GM12878 (cell line): ENCODE data around the gene CLEC2A. TPM values are rescaled to one million over a fixed set of nuclear protein-coding genes. Genes with fewer than 3 reads are reported as not detected.

ENCODE experiments used
- ATAC-seq: fragments of 200-7000 bp; cut with Tn5 transposase; 3 replicates; pipeline ENCODE4 v1.9.1; 2020; ENCODE audit warnings: mild to moderate bottlenecking, moderate library complexity
- BruUV-seq: library from RNA; stranded (reverse); fragments of 400-500 nt; replicated peaks from 2 replicates; lab custom pipeline; 2021; lab: Mats Ljungman, UMichigan
- CTCF ChIA-PET: fragments of 300-600 bp; sonication (Branson Sonifier 250); formaldehyde crosslinking; extraction: SDS; loops from one replicate; lab custom pipeline; 2021; ENCODE audit warnings: inconsistent platforms; lab: Yijun Ruan, JAX
- POLR2A ChIA-PET: fragments of 350-600 bp; formaldehyde crosslinking; extraction: SDS; loops from one replicate; lab custom pipeline; 2021; ENCODE audit warnings: inconsistent platforms; lab: Charles Lee
- RAD21 ChIA-PET: fragments of 300-600 bp; sonication (Branson Sonifier 250); formaldehyde crosslinking; loops from one replicate; lab custom pipeline; 2023; ENCODE audit warnings: antibody characterized with exemption; ENCODE audit not compliant: unreplicated experiment; lab: Charles Lee
- SMC1A ChIA-PET: fragments of 300-600 bp; sonication (Branson Sonifier 250); formaldehyde crosslinking; loops from one replicate; lab custom pipeline; 2023; ENCODE audit not compliant: unreplicated experiment, uncharacterized antibody; lab: Charles Lee
- DNase-seq: peaks from one replicate; pipeline ENCODE4 v3.0.0-alpha.2; 2011; ENCODE audit warnings: low read depth, low spot score
- FAIRE-seq: peaks from 3 replicates; lab custom pipeline; 2011; peaks lifted over from hg19 to GRCh38; lab: Jason Lieb, UNC
- H2AFZ ChIP-seq: 2 replicates; pipeline ENCODE4 v1.6.0; 2011; ENCODE audit warnings: low read depth, low read length, control low read depth; ENCODE audit not compliant: control insufficient read depth
- H3K27ac ChIP-seq: 2 replicates; pipeline ENCODE4 v1.5.1; 2011; ENCODE audit warnings: control low read depth; ENCODE audit not compliant: control insufficient read depth, insufficient read depth
- H3K27me3 ChIP-seq, 2 experiments: replicated peaks in 1 of 2; 2 replicates each; pipeline versions ENCODE4 v1.6.0 to v1.6.1; 2011; ENCODE audit warnings: low read length in 1 of 2; ENCODE audit not compliant: control insufficient read depth in 2 of 2, insufficient read depth in 2 of 2
- H3K36me3 ChIP-seq, 2 experiments: 2 replicates each; pipeline ENCODE4 v1.5.1; 2011; ENCODE audit warnings: low read length in 1 of 2; ENCODE audit not compliant: control insufficient read depth in 2 of 2, insufficient read depth in 2 of 2
- H3K4me1 ChIP-seq: 2 replicates; pipeline ENCODE4 v1.6.1; 2011; ENCODE audit warnings: mild to moderate bottlenecking, low read length, moderate library complexity, mixed read lengths; ENCODE audit not compliant: control insufficient read depth, insufficient read depth
- H3K4me2 ChIP-seq: 2 replicates; pipeline ENCODE4 v1.6.0; 2011; ENCODE audit warnings: control low read depth; ENCODE audit not compliant: control insufficient read depth, insufficient read depth
- H3K4me3 ChIP-seq: fragments of 200-600 bp; sonication (generic); 2 replicates; pipeline ENCODE4 v1.5.1; 2016
- H3K79me2 ChIP-seq: 2 replicates; pipeline ENCODE4 v1.6.0; 2011; ENCODE audit warnings: low read length; ENCODE audit not compliant: control insufficient read depth, insufficient read depth
- H3K9ac ChIP-seq: 2 replicates; pipeline ENCODE4 v1.8.0; 2011; ENCODE audit warnings: low read length, control low read depth, mixed read lengths; ENCODE audit not compliant: control insufficient read depth, insufficient read depth
- H3K9me3 ChIP-seq: replicated peaks from 3 replicates; pipeline ENCODE4 v1.5.1; 2011; ENCODE audit warnings: mild to moderate bottlenecking, low read length; ENCODE audit not compliant: control insufficient read depth, insufficient read depth
- H4K20me1 ChIP-seq: 2 replicates; pipeline ENCODE4 v1.6.0; 2011; ENCODE audit not compliant: control insufficient read depth, insufficient read depth
- CBFB ChIP-seq: IDR thresholded peaks from 2 replicates; pipeline ENCODE4 v1.6.1; 2016; ENCODE audit warnings: antibody characterized with exemption, low read depth
- FOXM1 ChIP-seq: IDR thresholded peaks from 2 replicates; pipeline ENCODE4 v1.6.1; 2012; ENCODE audit warnings: low read depth, mild to moderate bottlenecking, inconsistent platforms, low read length, moderate library complexity
- IRF5 ChIP-seq: fragments of 450-650 bp; IDR thresholded peaks from 2 replicates; pipeline ENCODE4 v1.6.1; 2017; ENCODE audit warnings: borderline replicate concordance
- NBN ChIP-seq: fragments of 450-650 bp; IDR thresholded peaks from 2 replicates; pipeline ENCODE4 v1.6.1; 2016
- NFYB ChIP-seq: IDR thresholded peaks from 2 replicates; pipeline ENCODE4 v1.6.1; 2011; ENCODE audit warnings: low read depth, mild to moderate bottlenecking, low read length, improper control_type of control experiment, moderate library complexity; ENCODE audit not compliant: insufficient read depth
- POLR2A ChIP-seq: IDR thresholded peaks from 2 replicates; pipeline ENCODE4 v1.6.1; 2011; ENCODE audit warnings: low read depth, mild to moderate bottlenecking, low read length
- POLR2AphosphoS2 ChIP-seq: IDR thresholded peaks from 2 replicates; pipeline ENCODE4 v1.6.1; 2011; ENCODE audit warnings: low read depth, mild to moderate bottlenecking, low read length, improper control_type of control experiment, moderate library complexity
- RUNX3 ChIP-seq: IDR thresholded peaks from 2 replicates; pipeline ENCODE4 v1.6.1; 2012; ENCODE audit warnings: low read length, inconsistent platforms
- SREBF1 ChIP-seq: IDR thresholded peaks from 2 replicates; pipeline ENCODE4 v1.6.1; 2012; ENCODE audit warnings: mild to moderate bottlenecking, low read length
- TAF1 ChIP-seq: IDR thresholded peaks from 2 replicates; pipeline ENCODE4 v1.6.1; 2011; ENCODE audit warnings: mild to moderate bottlenecking, low read depth, low read length, borderline replicate concordance
- WGBS: methylation state at CpG from one replicate; pipeline ENCODE4 v1.1.6; 2016; ENCODE audit warnings: low lambda C conversion rate; ENCODE audit not compliant: insufficient replicate concordance, insufficient coverage; ENCODE audit errors: missing lambda C conversion rate; 5-methylcytosine and 5-hydroxymethylcytosine counted together
- in situ Hi-C: fragments of 300-500 bp; cut with MboI; formaldehyde crosslinking; loops from 9 replicates; pipeline ENCODE4 v1.14.3; 2018; ENCODE audit warnings: mixed read lengths
- intact Hi-C: fragments of 100-400 bp; cut with micrococcal nuclease; formaldehyde crosslinking; loops from one replicate; pipeline ENCODE4 v1.14.2; 2022; ENCODE audit not compliant: unreplicated experiment
- polyA plus RNA-seq, 11 experiments: library from polyadenylated mRNA; depleted of rRNA in 4 of 11; unstranded in 6 of 11; stranded (reverse) in 5 of 11; fragments of >200 nt; fragmentation: Nextera tagmentation in 4 of 11; fragmentation: Illumina TruSeq in 1 of 11; extraction: Ambion mirVana in 4 of 11; extraction: Trizol in 1 of 11; gene quantifications; 1 replicate in 1 of 11; 2 replicates in 10 of 11; pipeline versions ENCODE4 v1.2.1 to v1.2.3, GENCODE V29; 2011 to 2016; ENCODE audit warnings: inconsistent platforms in 2 of 11, missing spikeins in 2 of 11, low read depth in 1 of 11
- total RNA-seq, 4 experiments: library from RNA; depleted of rRNA in 3 of 4; stranded (reverse); fragments of >200 nt in 3 of 4; fragmentation: Illumina TruSeq in 1 of 4; extraction: Trizol in 1 of 4; gene quantifications; 2 replicates each; pipeline versions ENCODE4 v1.2.1 to v1.2.3, GENCODE V29; 2013 to 2021
- TF ChIP-seq, protein P1 (sequence below): IDR thresholded peaks from 2 replicates; pipeline ENCODE4 v1.6.1; 2011; ENCODE audit warnings: low read depth, mild to moderate bottlenecking, low read length, moderate library complexity, borderline replicate concordance; ENCODE audit errors: extremely low read depth
- TF ChIP-seq, protein P2 (sequence below): fragments of 450-650 bp; IDR thresholded peaks from 2 replicates; pipeline ENCODE4 v1.6.1; 2017; ENCODE audit warnings: mild to moderate bottlenecking, low read depth, inconsistent platforms; ENCODE audit not compliant: poor library complexity, severe bottlenecking

The CLEC2A gene
- total and polyA plus RNA-seq, 10 of the 15 experiments (the other 5 are each of a cell fraction or from before 2014, with no cell fraction given) = not detected

- intact Hi-C loops (loop anchor here (5.0 kb wide), 1 partner anchor 115 kb away; no protein-coding TSS in a partner anchor), in situ Hi-C loops (no loop called here)
- Histone ChIP-seq H4K20me1 (no peaks in the 10 kb centered on the region), H3K79me2 (peaks cover 12% of the 10 kb centered on the region), H3K4me3 (peak overlapping the region; percentile 51), H3K4me2 (no peak overlapping the region), H3K9ac (no peak overlapping the region), H3K36me3 (no peaks in the 10 kb centered on the region), H3K27me3 (no peaks in the 10 kb centered on the region), H3K4me1 (no peaks in the 10 kb centered on the region), H3K27ac (peak overlapping the region; percentile 4; the same call in 1 of the 2 replicates), H2AFZ (no peak overlapping the region), H3K9me3 (no peaks in the 10 kb centered on the region; the same call in 2 of the 3 replicates)
- DNase-seq (no peak), ATAC-seq (no peak), FAIRE-seq (peak; percentile 18)
- no TSS peak for BruUV-seq
- 39% methylated on average over 4 of the region's 4 CpGs for WGBS
- SMC1A ChIA-PET = interaction anchor here (1.0 to 2.5 kb wide), 11 partner anchors 10 to 125 kb away, joined by 3 to 13 read pairs (median 3); partner anchors contain the start of gene CD69
- RAD21 ChIA-PET = interaction anchor here (1.0 to 1.6 kb wide), 4 partner anchors 70 to 117 kb away, joined by 3 to 6 read pairs (median 4); partner anchors contain the start of gene CD69
- TF ChIP-seq RUNX3 = no peak
- TF ChIP-seq IRF5 = no peak
- no peak for TF ChIP-seq SREBF1
- CTCF ChIA-PET = interaction anchor here (1.2 to 3.1 kb wide), 2 partner anchors 52 to 117 kb away, joined by 3 to 7 read pairs; no protein-coding TSS in a partner anchor
- POLR2A ChIA-PET = interaction anchor here (0.8 kb wide), 1 partner anchor 101 kb away, joined by 3 read pairs; no protein-coding TSS in a partner anchor
Measured at GRCh38 chr12:9867531-9867930, 64.6 kb downstream of the CLEC2A start.

DNA sequence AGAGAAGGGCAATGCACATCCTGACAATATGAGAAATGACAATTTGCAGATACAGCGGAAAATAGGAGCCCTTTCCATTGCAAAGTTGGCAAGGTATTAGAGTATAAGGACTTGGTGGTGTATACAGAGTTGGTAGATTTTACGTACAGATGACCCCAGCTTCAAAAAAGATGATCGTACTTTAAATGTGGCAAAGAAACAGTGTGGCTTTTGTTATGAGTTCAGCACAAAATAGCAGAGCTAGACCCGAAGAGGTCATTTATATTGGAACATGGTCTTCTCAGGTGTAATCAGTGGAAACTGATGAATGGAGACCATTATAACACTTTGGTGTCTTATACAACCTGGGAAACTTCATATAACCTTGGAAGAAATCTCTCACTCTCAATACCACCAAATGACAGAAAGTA is 65.3 kb downstream of the CLEC2A start:
- Histone ChIP-seq H3K79me2 (peaks cover 12% of the 10 kb centered on the region), H2AFZ (peak overlapping the region; percentile 5; the same call in 1 of the 2 replicates), H3K4me3 (peak overlapping the region; percentile 51), H3K4me2 (peak overlapping the region; percentile 67), H3K27me3 (no peaks in the 10 kb centered on the region), H3K9me3 (no peaks in the 10 kb centered on the region; the same call in 2 of the 3 replicates), H3K27ac (peak overlapping the region; percentile 51; the same call in 1 of the 2 replicates), H3K36me3 (no peaks in the 10 kb centered on the region), H4K20me1 (no peaks in the 10 kb centered on the region), H3K9ac (no peak overlapping the region), H3K4me1 (no peaks in the 10 kb centered on the region)
- 4% methylated on average over 4 of the region's 4 CpGs for WGBS
- in situ Hi-C loops = no loop called here
- peak; percentile 39 for ATAC-seq
- no TSS peak for BruUV-seq
- DNase-seq = no peak
- SMC1A ChIA-PET = interaction anchor here (1.0 to 2.5 kb wide), 10 partner anchors 44 to 124 kb away, joined by 3 to 13 read pairs (median 4); partner anchors contain the start of gene CD69
- RAD21 ChIA-PET = interaction anchor here (1.0 to 1.6 kb wide), 4 partner anchors 69 to 116 kb away, joined by 3 to 4 read pairs (median 3); partner anchors contain the start of gene CD69
- CTCF ChIA-PET = interaction anchor here (1.2 to 3.1 kb wide), 3 partner anchors 52 to 116 kb away, joined by 3 to 7 read pairs (median 3); no protein-coding TSS in a partner anchor
- POLR2A ChIA-PET = no interaction called here
- peak; percentile 73 for FAIRE-seq
- intact Hi-C loops = loop anchor here (5.0 kb wide), 1 partner anchor 115 kb away; no protein-coding TSS in a partner anchor
- no peak for TF ChIP-seq TAF1
- no peak for TF ChIP-seq CBFB
- TF ChIP-seq NBN = no peak
- TF ChIP-seq, protein P1, sequence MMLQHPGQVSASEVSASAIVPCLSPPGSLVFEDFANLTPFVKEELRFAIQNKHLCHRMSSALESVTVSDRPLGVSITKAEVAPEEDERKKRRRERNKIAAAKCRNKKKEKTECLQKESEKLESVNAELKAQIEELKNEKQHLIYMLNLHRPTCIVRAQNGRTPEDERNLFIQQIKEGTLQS = no peak
- TF ChIP-seq, protein P2, sequence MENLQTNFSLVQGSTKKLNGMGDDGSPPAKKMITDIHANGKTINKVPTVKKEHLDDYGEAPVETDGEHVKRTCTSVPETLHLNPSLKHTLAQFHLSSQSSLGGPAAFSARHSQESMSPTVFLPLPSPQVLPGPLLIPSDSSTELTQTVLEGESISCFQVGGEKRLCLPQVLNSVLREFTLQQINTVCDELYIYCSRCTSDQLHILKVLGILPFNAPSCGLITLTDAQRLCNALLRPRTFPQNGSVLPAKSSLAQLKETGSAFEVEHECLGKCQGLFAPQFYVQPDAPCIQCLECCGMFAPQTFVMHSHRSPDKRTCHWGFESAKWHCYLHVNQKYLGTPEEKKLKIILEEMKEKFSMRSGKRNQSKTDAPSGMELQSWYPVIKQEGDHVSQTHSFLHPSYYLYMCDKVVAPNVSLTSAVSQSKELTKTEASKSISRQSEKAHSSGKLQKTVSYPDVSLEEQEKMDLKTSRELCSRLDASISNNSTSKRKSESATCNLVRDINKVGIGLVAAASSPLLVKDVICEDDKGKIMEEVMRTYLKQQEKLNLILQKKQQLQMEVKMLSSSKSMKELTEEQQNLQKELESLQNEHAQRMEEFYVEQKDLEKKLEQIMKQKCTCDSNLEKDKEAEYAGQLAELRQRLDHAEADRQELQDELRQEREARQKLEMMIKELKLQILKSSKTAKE = no peak
- TF ChIP-seq FOXM1 = no peak
- no peak for TF ChIP-seq POLR2AphosphoS2
- no peak for TF ChIP-seq POLR2A
- TF ChIP-seq NFYB = no peak
